Activated CD4-positive, alpha-beta T cell treated with anti-CD3 and anti-CD28 coated beads, Interleukin-2, amount 50 U/mL, for 48 hours (primary cell): ENCODE results near the gene TRIO.

Source experiments
- DNase-seq, 2 experiments: peaks; one replicate each; pipeline ENCODE4 v3.0.0-alpha.2; 2020

Gene TRIO

DNA sequence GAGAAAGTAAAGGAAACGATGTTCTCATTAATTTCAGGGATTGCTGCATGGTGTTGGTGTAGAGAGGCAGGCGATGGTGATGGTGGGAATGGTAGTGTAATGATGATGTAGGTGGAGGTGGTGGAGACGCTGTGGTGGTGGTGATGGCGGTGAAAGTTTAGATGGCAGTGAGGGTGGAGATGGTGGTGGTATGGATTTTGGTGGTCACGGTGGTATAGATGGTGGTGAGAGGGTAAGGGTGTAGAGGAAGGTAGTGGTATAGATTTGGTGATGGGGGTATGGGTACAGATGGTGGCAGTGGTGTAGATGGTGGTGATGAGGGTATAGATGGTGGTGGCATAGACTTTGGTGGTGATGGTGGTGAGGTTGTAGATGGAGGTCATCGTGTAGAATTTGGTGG is 259.3 kb downstream of the TRIO start:
- DNase-seq: no peak

DNA sequence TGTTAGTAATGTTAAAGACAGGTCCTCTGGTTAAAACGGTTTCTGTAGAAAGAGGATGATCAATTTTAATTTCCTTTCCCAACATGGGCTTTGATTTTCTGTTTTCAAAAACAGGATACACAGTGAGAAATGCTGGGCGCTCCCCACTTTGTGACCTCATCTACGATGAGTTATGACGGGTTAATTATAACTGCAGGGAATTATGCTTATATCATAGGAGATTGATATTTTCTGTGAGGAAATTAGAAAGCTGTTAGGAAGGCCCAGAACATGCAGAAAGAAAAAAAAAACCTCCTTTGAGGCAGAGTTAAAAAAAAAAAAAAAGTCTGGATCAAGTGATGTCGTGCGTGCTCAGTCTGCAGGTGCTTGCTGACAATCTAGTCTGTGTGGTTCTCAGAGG is 261.6 kb downstream of the TRIO start:
- no peak for DNase-seq

DNA sequence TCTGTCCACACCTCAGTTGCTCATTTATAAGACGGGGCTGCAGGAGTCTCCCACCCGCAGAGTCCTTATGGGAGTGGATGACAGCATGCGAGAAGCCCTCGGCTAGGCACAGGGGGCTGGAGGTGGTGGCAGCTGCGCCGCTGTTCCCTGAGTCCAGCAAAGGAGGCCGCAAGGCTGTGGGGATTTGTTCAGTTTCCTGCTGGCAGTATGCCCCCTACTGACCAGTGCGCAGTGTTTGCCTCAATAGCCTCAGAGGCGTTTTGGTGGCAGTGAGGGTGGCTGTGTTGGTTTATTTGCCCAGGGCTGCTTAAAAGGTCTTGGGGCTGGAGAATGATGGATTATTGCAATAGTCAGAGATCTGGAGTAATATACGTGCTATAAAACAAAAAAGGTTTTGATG is 262.1 kb downstream of the TRIO start:
- no peak for DNase-seq

DNA sequence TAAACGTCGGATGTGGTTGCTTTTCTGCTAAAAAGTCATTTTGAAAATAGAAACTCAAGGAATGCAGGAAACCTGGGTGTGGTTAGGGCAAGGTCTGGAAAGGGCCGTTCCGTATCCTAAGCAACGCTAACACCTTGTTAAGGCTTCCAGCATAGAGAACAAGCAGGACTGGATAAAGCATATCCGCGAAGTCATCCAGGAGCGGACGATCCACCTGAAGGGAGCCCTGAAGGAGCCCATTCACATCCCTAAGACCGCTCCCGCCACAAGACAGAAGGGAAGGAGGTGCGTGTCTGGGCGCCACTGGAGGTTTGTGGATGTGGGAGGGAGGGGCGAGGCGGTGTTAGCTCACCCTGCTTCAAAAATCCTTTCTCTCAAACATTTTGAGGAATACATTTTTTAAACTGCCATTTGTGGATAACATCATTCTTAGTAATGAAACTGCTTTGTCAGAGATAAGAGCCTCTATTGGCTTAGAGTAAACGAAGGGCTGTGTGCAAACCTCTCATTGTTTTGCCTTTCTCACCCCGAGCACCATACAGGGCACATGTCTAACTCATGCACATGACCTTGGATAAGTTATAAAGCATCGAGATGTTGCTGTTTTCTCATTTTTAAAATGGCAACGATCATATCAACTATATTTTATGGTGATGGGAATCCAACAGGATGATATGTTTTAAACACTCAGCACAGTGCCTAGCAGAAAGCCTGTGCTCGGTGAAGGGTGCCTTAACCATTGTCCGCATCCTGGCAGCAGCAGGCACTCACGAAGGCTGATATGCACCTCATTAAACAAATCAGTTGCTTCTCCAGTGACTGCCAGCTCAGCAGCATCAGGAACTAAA is 262.8 kb downstream of the TRIO start:
- DNase-seq: no peak

DNA sequence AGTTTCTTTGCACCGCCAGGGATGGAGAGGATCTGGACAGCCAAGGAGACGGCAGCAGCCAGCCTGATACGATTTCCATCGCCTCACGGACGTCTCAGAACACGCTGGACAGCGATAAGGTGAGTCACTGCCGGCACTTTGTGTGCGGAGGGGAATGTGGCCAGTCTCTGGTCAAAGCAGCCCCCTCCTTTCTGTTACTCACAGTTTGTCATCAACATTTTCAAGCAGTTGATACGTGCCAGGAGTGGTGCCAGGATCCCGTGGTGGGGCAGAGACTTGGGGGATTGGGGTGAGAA is 263.4 kb downstream of the TRIO start:
- DNase-seq: no peak

DNA sequence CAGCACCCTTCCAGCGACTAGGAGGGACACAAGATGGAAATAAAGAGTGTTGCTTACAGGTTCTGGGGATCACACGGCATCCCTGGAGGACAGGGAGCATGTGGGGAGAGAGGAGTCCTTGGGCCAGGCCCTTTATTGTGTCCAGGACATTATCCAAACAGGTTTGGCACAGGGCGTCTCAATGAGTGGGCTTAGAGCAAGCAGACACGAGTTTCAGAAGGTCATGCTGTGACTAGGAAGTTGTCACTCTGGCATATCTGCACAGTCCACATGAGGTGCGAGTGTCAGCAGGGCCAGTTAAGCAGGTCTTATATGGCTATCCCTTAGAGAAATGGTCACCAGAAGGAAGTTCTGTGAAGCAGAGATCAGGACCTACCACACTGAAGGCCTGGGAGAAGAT is 263.9 kb downstream of the TRIO start:
- no peak for DNase-seq

DNA sequence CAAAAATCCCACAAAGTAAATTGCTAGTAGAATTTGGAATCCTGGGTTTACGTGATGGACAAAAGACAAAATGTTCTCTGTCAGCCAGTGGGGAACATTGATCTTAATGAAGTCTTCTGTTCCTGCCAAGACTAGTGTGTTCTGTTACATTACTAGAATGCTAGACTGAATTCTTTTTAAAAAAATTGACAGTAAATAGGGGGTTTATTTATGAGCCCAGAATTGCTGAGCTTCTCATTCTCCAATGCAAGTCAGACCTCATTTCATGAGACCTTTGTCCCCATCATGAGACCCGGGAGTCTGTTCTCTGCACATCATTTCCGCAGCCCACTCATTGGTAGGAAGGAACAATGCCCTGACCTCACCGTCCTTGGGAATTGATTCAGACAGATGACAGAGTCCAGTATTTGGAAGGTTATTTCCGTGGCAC is 264.6 kb downstream of the TRIO start:
- no peak for DNase-seq

DNA sequence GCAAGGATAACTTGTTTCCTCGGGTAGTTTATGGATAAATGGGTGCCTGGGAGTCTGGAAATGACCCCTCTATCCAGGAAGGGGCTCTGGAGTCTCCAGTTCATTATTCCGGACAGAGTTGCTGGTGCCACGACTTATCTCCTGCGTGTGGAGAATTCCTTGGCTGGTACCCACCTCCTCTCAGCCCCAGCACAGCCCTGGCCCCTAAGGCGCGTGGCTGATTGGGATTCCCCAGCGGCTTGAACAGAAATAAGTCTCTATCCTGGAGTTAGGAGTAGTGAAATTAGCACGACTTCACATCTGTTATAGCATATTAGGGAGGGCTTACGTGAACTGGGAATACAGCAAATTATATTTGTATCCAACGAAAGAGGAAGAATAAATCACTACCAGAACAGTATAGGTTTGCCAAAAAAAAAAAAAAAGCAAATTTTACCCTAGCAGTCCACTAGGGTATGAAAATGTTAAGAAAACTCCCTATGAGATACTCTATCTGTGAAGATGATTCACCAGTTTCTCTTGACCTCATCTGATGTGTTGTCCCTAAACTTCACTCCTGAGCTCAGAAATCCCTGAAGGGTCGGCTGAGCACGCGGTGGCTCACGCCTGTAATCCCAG is 265.9 kb downstream of the TRIO start:
- DNase-seq: no peak

DNA sequence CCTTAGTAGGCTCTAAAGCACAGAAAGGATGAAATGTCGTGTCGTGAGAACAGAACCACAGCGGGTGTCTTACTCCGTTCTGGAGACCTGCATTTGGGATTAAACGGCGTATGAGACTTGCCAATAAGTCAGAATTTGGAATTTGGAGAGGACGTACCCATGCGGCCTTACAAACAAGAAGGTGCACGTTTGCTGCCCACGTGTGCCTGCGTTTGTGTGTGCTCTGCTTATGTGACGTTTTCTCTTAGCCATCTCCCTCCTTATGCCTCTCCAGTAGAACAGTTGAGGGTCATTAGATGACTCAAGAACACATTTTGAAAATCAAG is 266.9 kb downstream of the TRIO start:
- DNase-seq: no peak

DNA sequence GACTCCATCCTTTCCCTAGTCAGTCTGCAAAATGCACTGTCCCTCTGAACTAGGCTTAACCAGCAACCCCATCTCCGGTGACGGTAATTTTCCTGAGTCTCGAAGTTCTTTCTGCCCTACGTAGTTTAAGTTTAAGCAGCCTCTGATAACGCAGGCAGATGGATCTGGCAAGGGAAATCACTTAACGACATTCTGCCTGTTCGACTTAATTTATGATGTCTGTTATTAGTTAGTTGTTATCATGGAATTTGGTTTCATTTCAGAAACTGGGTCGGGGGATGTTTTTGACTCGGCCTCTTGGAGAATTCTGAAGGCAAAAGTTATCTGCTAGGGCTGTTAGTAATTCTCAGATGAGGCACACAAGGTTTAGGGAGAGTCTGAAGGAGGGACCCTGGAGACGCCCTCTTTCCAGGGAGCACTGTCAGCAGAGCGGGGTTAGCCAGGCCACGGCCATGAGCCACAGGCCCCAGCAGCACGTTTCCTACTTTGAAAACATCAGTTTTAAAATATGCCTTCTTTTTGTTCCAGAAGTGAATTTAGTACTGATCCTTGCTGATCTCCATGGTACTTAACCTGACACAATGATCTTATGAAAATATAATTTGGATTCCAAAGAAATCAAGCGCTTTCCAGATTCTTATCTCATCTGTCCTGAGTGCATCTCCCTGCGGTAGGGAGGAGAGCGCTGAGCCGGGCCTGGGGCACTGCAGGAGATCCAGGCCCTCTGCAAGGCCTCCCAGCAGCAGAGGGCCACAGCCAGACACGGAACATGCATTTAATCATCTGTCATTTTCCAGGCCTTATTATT is 267.5 kb downstream of the TRIO start:
- DNase-seq: no peak

DNA sequence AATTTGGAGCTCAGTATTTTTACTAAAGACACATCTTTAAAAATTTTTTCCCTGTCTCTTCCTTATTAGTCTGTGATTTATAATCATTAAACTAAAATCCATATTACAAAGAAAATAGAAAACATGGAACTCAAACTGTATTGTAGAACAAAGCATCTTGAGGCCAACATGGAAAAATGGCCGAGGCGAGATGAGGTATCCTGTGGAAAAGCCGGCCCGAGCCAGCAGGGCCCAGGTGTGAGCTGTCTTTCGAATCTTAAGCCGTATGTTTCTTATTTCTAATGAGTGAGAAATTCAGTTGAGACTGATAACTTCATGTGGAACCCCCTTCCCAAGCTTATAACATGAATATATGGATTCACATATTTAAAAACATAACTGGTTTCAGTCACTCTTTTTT is 268.1 kb downstream of the TRIO start:
- DNase-seq: no peak

DNA sequence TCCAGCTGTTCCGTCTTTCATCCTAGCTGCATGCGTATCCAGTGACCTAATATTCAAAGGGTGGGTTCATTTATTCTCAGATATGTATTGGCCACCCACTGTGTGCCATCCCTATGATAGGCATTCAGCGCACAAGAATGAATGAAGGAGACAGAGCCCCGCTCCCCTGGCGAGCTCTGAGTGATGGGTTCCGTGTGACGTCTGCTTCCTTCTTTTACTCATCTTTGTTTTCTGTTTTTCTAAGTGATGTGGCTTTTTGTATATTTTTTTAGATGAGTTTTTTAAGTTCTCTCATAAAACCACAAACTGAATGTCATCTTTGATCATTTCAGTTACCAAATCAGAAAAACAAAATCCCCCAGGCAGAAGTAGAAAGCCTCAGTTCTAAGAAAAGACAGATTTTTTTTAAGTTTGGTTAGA is 270.2 kb downstream of the TRIO start:
- DNase-seq: peak; percentile 32 to 47

DNA sequence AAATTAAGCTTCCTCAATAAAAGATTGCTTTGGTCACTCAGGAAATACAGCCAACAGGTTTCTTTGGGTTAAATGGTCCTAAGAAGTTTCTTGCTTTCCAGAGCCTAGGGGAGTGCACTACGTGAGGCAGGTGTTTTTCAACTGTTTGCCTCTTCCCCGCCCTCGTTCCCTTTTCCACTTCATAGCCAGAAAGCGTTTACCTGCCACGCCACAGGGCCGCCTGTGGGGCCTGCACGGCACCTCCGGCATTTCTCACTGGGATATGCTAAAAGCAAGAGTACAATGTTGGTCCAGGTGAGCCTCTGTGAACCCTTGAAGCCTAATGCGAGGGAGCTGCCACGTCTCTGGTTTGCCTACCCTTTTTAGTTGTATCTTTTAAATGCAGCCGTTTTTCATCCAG is 270.9 kb downstream of the TRIO start:
- DNase-seq: no peak

DNA sequence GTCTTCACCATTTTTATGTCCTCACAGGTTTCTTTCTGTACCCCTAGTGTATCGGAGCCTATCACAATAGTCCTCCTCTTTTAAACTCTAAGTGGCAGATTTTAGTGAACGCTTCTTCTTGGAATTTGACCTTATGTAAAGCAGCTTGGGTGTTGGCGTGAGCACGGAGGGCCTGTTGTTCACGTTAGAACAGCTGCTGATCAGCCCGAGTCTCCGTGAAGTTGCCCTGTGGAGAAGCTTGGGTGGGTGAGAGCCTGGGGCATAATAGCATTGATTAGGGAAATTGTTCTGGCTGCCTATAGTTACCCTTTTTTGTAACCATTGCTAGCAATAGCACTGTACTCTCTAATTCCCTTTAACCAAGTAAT is 271.5 kb downstream of the TRIO start:
- DNase-seq: no peak

DNA sequence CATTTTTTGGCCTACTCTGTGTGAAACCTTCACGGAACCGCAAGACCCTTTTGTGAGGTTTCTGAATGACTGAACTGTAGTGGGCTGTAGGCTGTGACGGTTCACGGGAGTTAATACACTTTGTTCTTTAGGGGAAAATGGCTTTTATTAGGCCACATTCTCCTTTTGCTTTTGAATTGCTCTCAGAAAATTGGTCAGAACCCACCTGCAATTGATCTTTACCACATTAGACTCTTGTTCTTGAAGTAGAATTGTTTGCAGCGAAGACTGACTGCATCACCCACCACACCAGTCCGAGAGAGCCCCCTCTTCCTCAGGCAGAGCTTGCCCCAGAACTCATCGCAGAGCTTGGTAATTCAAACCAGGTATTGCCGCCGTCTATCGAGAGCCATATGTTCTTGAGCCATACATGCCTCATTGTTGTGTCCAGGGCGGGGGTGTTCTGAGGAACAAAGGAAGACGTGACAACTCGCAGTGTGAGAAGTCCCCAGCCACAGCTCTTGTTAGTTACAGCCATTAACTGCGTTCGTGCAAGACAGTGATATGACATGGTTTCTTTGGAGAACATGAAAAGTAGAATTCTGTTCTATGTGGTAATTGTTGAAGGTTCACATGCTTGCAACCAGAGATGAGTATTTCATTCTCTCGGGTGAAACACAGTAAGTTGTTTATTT is 272.0 kb downstream of the TRIO start:
- DNase-seq: peak; percentile 33 to 47

DNA sequence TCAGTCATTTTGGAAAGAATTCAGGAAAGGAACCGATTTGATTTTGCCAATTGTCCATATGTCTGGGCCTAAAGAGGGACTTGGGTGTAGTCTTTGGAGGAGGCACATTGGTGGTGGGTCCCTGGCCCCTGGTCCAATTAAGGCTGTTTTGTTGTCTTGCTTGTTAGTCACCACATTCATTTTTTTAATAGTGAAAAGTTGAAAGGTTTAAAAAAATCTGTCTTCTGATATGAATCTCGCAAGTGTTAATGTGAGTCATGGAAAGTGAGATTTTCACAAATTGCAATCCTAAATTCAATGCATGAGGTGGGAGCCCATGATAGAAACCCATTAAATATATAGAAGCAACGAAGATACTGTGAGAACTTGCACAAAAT is 272.5 kb downstream of the TRIO start:
- DNase-seq: peak; percentile 29 to 37

DNA sequence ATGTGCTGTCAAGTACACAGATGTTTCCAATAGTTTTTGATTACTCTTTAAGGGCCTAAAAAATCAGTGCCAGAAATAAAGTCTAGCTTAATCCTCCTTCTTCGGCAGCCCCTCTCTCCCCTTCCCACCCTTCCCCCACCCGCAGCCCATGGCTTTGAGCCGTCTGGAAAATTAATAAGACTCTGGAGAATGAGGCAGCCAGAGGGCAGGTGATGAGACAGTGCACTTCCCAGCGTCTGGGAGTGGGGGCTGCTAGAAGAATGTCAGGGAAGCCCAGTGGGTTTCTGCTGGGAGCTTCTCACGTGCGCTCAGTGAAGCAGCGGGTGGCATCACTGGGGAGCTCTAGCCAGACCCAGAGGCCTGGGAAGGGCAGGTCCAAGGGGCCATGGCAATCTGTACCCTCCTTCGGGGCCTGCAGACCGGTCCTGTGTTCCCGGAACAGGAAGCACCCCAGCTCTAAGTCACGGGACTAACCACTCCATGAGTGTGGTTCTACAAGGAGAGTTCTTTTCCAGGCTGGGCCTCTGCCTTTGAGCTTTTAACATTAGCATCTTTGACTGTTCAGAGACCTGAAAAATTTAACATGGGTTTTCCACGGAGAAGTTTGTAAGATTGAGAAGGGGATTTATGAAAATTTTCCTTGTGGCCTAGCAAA is 273.6 kb downstream of the TRIO start:
- no peak for DNase-seq

DNA sequence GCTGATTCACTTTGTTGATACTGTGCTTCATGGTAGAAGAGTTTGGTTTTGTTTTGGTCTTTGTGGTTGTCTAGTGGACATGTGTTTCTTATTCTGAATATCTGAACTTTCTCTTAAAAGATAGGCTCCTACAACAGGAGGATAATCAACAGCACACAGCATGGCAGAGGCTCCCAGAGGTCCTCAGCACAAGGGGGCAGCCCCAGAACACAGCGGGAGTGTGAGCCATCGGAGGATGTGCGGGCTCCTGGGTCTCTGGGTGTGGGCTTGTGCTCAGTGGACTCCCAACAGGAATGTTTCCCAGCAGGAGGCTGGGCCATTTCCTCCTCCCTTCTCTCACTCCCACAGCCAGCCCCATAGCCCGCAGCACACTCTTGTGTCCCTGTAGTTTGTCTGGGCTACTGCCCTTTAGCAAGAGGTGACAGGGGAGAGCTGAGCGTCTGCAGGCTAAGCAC is 274.2 kb downstream of the TRIO start:
- no peak for DNase-seq

DNA sequence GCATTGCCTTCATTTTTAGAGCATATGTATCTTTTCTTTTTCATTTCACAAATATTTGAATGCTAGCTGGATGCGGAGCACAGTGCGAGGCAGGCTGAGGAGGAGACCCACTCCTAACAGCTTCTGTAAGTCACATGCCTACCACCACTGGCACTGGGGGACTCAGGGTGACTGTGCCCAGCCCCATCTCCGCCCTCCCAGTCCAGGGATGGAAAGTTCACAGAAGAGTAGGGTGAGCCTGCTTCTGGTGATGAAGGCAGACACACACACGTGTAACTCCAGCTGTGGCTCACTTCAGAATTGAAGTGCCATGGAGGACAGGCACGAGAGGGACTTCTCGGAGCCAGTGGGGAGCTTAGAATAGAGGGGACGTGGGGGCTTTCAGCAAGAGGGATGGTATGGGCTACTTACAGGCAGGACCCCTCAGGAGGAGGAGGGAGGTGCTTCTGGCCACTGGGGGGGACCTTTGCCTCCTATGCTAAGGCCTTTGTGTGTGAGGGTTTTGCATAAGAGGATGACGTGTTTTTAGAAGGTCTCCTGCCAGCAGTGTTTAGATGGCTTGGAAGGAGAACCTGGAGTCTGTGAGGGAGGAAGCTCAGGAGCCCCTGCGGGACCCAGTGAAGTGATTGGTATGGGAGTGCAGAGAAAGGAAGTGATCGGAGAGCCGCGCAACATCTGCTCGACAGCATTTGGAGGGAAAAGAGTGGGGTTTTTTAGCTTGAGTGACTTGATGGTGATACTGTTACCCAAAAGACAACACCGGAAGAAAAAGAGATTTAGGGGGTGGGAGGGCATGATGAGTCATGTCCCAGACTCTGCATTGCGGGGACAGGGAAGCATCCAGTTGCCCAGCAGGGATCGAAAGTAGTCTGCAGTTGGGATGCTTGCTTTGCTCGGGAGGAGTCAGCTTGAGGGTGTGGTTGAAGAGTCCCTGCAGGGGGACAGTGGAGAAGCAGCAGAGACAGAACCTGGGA is 274.9 kb downstream of the TRIO start:
- no peak for DNase-seq

DNA sequence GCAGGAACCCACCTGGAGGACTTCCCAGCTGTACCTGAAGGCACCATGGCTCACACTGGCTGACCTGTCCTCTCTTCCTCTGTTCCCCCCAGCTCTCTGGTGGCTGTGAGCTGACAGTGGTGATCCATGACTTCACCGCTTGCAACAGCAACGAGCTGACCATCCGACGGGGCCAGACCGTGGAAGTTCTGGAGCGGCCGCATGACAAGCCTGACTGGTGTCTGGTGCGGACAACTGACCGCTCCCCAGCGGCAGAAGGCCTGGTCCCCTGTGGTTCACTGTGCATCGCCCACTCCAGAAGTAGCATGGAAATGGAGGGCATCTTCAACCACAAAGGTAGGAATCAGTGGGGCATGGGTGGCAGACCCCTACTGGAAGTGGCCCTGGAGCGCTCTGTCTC is 276.5 kb downstream of the TRIO start:
- DNase-seq: no peak

DNA sequence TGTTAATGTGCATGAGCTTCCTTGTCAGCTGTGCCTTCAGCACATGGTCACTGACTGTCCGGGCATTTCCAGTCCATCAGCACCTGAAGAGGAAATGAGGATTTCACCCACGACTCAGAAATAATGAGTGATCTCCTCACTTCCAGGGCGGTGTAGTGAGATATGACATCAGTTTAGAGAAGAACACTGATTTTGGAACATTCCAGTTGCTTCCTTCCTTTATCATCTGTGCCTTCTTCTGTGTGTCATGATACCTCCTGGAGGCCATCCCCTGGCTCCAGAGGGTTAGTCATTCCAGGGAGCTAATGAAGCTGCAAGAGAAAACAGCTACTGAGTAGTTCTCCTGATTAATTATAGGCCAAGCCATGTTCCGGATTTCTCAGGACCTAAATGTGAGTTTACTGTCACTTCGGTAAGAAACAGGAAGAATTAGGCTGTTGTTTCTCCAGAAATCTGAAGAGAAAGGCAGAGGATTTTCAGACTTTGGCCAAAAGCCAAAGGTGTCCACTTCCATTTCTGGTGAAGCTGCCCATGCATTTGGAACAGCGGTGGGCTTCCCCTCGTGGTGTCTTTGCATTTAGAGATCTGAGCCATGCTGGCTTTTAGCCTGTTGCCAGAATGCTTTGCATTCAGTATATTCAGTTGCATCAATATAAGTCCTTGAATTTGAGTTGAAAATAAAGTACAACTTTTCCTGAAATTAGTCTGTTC is 277.1 kb downstream of the TRIO start:
- no peak for DNase-seq
